NCI-H69 (cell line): Measurements from ENCODE around the gene CLIC5.
A peak's percentile ranks its signal among the peaks of the same experiment; 100 is the strongest.

Experiments
- DNase-seq: peaks from one replicate; lab custom pipeline; 2025; lab: John Stamatoyannopoulos, UW

Gene CLIC5

GRCh38 chr6:45892196-45892595 is 123.5 kb downstream of the CLIC5 start:
- DNase-seq = no peak

- no peak for DNase-seq
Observed at GRCh38 chr6:45886776-45887175, 128.9 kb downstream of the CLIC5 start.

GRCh38 chr6:45884336-45884735 is 131.3 kb downstream of the CLIC5 start:
- no peak for DNase-seq

- no peak for DNase-seq
Observed at GRCh38 chr6:45882671-45883070, 133.0 kb downstream of the CLIC5 start.

GRCh38 chr6:45881705-45882467 is 133.8 kb downstream of the CLIC5 start:
- no peak for DNase-seq

- DNase-seq = no peak
Observed at GRCh38 chr6:45880676-45881075, 135.0 kb downstream of the CLIC5 start.

- DNase-seq = no peak
Observed at GRCh38 chr6:45880159-45880558, 135.5 kb downstream of the CLIC5 start.

- DNase-seq = no peak
Observed at GRCh38 chr6:45877970-45878590, 137.6 kb downstream of the CLIC5 start.

GRCh38 chr6:45872827-45873365 is 142.8 kb downstream of the CLIC5 start:
- DNase-seq = no peak

GRCh38 chr6:45870531-45870930 is 145.1 kb downstream of the CLIC5 start:
- no peak for DNase-seq

GRCh38 chr6:45864651-45865050 is 151.0 kb downstream of the CLIC5 start:
- no peak for DNase-seq

- DNase-seq = no peak
Observed at GRCh38 chr6:45858691-45859090, 157.0 kb downstream of the CLIC5 start.

- DNase-seq = no peak
Observed at GRCh38 chr6:45857827-45858226, 157.8 kb downstream of the CLIC5 start.

- no peak for DNase-seq
Observed at GRCh38 chr6:45855642-45856394, 159.8 kb downstream of the CLIC5 start.

GRCh38 chr6:45854149-45854742 is 161.4 kb downstream of the CLIC5 start:
- DNase-seq = peak; percentile 29

- DNase-seq = no peak
Observed at GRCh38 chr6:45851034-45851400, 164.6 kb downstream of the CLIC5 start.

GRCh38 chr6:45850378-45851033 is 165.2 kb downstream of the CLIC5 start:
- no peak for DNase-seq

GRCh38 chr6:45845567-45845966 is 170.1 kb downstream of the CLIC5 start:
- DNase-seq = no peak

GRCh38 chr6:45844986-45845385 is 170.7 kb downstream of the CLIC5 start:
- no peak for DNase-seq

GRCh38 chr6:45843848-45844521 is 171.7 kb downstream of the CLIC5 start:
- DNase-seq = no peak

- DNase-seq = no peak
Observed at GRCh38 chr6:45841062-45841461, 174.6 kb downstream of the CLIC5 start.
